Right renal pelvis (tissue), 4 donors: ENCODE results near the gene JARID2. TPM values are rescaled to one million over a fixed set of nuclear protein-coding genes. Genes with fewer than 3 reads are reported as not detected.
"Not testable (repeated sequence)": the region's sequence is repeated elsewhere in the genome, so short reads cannot be mapped to it uniquely, and the experiment has no call there.

Experiments used
- DNase-seq, 4 donors: peaks; one replicate each; pipeline ENCODE4 v3.0.0-alpha.2; 2013; ENCODE audit warnings: low read depth in 4 of 4, low spot score in 3 of 4, missing footprints in 1 of 4
- polyA plus RNA-seq, 4 donors: library from polyadenylated mRNA; unstranded; fragments of 120-200 nt; gene quantifications; one replicate each; pipeline ENCODE4 v1.2.1, GENCODE V29; 2013; ENCODE audit not compliant: insufficient read length in 4 of 4

The JARID2 gene
- polyA plus RNA-seq, 4 donors = 27.6 to 30.5 (median 28.6) TPM

- no peak for DNase-seq
Measured at GRCh38 chr6:15305496-15305895, 59.6 kb downstream of the JARID2 start.

GRCh38 chr6:15305909-15306308 lies 60.0 kb downstream of the JARID2 start:
- no peak for DNase-seq

GRCh38 chr6:15308435-15309213 lies 62.8 kb downstream of the JARID2 start:
- no peak for DNase-seq

GRCh38 chr6:15309611-15310283 lies 63.9 kb downstream of the JARID2 start:
- no peak for DNase-seq

GRCh38 chr6:15310680-15311079 lies 64.8 kb downstream of the JARID2 start:
- no peak for DNase-seq

- DNase-seq = no peak
Measured at GRCh38 chr6:15312500-15312899, 66.6 kb downstream of the JARID2 start.

GRCh38 chr6:15313367-15313766 lies 67.5 kb downstream of the JARID2 start:
- DNase-seq = no peak

- DNase-seq = no peak
Measured at GRCh38 chr6:15316754-15317153, 70.9 kb downstream of the JARID2 start.

- no peak for DNase-seq
Measured at GRCh38 chr6:15317251-15317650, 71.4 kb downstream of the JARID2 start.

- DNase-seq = no peak
Measured at GRCh38 chr6:15317934-15318902, 72.3 kb downstream of the JARID2 start.

- DNase-seq = no peak
Measured at GRCh38 chr6:15319677-15320076, 73.8 kb downstream of the JARID2 start.

GRCh38 chr6:15320693-15321092 lies 74.8 kb downstream of the JARID2 start:
- DNase-seq = no peak

GRCh38 chr6:15322184-15322583 lies 76.3 kb downstream of the JARID2 start:
- no peak for DNase-seq

- DNase-seq = no peak
Measured at GRCh38 chr6:15322781-15323536, 77.1 kb downstream of the JARID2 start.

- not testable (repeated sequence) for DNase-seq
Measured at GRCh38 chr6:15323611-15324010, 77.7 kb downstream of the JARID2 start.

GRCh38 chr6:15324427-15324985 lies 78.6 kb downstream of the JARID2 start:
- DNase-seq = no peak

GRCh38 chr6:15325540-15325955 lies 79.7 kb downstream of the JARID2 start:
- DNase-seq = no peak

- DNase-seq = no peak
Measured at GRCh38 chr6:15326067-15326614, 80.3 kb downstream of the JARID2 start.

- DNase-seq = no peak
Measured at GRCh38 chr6:15327271-15327670, 81.4 kb downstream of the JARID2 start.
